HG03103 (cell line): Measurements from ENCODE around the gene B9D2.
"Not testable (repeated sequence)": the region's sequence is repeated elsewhere in the genome, so short reads cannot be mapped to it uniquely, and the experiment has no call there.

Source experiments
- ATAC-seq: cut with Tn5 transposase; IDR thresholded peaks from one replicate; pipeline ENCODE4 v1.9.1; 2021; ENCODE audit warnings: low read depth; ENCODE audit not compliant: unreplicated experiment

B9D2 gene

DNA sequence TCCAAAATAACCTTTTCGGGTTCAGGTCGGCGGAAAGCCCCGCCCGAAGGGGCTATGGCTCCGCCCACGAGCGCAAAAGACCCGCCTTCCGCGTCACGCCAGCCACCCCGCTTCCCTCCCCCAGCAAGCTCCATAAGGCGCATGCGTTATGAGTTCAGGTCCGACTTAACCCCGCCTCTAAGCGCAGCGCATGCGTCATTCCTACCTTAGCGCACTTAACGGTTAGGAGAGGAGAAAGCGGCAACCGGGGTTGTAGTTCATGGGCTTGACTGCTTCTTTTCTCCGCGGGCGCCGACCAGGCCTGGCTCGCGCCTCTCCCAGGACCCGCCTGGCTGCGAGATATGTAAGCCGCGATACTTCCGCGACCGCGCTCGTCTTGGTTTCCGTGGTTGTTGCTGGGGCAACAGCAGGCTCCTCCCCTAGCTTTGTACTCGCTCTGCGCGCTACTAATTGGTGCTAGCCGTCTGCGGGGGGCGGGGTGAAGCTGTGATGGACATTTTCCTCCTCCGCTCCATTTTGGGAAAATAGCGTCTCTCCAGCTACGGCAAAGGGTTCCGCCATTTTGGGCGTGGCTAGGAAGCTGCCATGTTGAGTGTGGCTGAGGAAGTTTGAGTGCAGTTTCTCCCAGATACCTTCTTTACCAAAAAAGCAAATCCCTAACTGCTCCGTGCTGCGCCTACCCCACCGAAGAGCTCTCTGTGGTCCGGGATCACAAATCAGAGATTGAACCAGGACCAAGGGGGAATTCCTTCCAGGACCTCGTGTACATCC, at the start of gene B9D2:
B9D2 (minus strand) TSS at position 397 of the 771 bp plus-strand sequence. CDS start 630 bp downstream, outside the sequence.
- ATAC-seq: peak; percentile 76

DNA sequence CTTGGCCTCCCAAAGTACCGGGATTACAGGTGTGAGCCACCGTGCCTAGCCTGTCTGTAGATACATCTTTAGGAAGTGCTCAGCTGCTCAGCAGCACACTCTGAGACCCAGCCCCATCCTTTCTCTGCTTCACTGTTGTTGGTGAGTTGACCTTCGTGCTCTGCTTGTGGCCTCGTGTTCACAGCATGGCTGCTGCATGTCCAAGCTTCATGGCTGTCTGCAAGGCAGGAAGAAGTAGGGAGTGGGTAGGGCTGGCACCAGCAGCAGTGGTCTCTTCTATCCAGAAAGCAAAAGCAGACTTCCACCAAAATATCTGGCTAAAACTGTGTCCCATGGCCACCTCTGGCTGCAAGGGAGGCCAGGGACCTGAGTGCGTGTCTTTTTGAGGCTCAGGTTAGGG, 49.0 kb upstream of the B9D2 start:
- no peak for ATAC-seq

DNA sequence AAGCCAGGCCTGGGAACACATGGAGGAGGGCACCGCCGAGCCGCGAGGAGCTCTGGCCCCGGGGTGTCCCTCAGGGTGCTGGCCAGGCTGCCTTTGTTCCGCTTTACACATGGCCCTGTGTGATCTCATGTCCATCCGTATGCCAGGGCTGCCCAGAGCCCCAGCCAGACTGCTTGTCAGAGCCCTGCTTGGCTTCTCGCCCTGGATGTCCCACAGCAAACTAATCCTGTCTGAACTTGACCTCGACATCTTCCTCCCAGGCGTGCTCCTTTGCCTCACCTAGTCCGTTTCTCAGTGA, 48.0 kb upstream of the B9D2 start:
- no peak for ATAC-seq

DNA sequence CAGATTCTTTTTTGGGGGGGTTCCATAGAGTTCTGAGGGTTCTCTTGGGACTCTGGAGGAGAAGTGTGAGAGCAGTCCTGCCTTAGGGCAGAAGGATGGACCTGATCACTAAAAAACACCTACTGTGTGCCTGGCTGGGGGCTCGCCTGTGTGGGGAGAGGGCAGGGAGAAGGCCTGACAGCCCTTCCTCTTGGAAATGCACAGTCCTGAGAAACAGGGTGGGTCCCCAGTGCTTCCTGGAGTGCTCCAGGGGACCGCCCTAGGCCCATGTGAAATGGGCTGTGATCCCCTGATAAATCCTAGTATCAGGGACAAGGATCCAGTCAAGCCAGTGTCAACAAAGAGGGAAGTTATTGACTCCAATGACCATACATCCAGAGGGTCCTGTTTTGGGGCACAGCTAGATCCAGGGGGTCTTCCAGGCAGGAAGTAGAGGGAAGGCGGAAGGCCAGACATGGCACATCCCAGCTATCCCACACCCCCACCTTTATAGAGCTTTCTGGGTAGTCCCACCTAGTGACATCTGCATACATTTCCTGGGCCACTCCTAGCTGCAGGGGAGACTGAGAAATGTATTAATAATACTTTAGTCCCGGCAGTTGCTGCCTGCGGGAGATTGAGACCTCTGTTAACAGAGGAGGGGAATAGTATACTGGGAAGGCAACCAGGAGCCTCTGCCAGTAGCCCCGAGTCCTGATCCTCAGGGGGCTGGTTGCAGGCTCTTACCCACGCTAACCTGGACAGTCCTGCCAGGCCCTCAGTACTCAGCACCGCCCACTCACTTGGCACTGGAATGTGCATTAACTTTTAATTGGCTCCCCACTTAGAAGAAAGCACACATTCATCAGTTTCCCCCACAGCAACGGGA, 47.4 kb upstream of the B9D2 start:
- no peak for ATAC-seq

GRCh38 chr19:41410336-41411054, 46.5 kb upstream of the B9D2 start:
- ATAC-seq: no peak

GRCh38 chr19:41409288-41409687, 45.3 kb upstream of the B9D2 start:
- ATAC-seq: no peak

- ATAC-seq: not testable (repeated sequence)
Observed at GRCh38 chr19:41408846-41409245, 44.9 kb upstream of the B9D2 start.

- no peak for ATAC-seq
Observed at GRCh38 chr19:41408256-41408655, 44.3 kb upstream of the B9D2 start.

DNA sequence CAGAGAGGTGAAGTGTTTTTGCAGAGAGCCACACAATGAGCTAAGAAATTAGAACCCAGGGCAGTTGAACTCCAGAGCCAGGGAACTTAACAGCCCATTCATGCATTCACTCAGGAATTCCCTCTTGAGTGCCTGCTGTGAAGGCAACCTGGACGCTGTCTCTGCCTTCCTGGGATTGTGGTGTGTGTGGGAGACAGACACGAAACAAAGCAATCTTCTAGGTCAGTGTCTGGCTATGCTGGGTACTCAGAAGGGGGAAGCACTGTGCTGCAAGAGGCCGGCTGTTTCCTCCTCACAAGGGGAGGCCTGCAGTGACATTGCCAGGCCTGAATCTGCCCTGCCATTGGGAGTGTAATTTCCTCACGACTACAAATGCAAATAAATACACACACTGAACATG, 43.3 kb upstream of the B9D2 start:
- ATAC-seq: no peak

DNA sequence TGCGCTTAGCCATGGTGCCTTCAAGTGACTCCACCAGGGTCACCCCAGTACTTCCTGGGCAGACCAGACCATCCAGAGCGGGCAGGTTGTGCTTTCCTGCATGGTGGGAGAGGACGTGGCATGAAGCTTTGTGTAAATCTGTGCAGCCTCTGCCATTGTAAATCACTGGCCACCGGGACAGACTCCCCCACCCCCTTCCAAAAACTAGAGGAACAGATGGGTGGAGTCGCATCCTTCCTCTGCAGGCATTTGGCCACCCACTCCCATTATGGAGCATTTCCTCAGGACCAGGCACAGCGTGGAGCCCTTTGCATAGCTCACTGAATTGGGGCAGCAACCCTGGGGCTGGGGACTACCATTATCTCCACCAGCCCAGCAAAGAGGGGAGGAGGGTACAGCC, 41.8 kb upstream of the B9D2 start:
- no peak for ATAC-seq

- no peak for ATAC-seq
Observed at GRCh38 chr19:41403181-41403970, 39.4 kb upstream of the B9D2 start.

- no peak for ATAC-seq
Observed at GRCh38 chr19:41402010-41402409, 38.1 kb upstream of the B9D2 start.

- ATAC-seq: no peak
Observed at GRCh38 chr19:41401483-41401882, 37.5 kb upstream of the B9D2 start.

GRCh38 chr19:41399525-41399924, 35.6 kb upstream of the B9D2 start:
- ATAC-seq: no peak

GRCh38 chr19:41399091-41399490, 35.1 kb upstream of the B9D2 start:
- ATAC-seq: no peak

GRCh38 chr19:41398598-41398997, 34.6 kb upstream of the B9D2 start:
- no peak for ATAC-seq

DNA sequence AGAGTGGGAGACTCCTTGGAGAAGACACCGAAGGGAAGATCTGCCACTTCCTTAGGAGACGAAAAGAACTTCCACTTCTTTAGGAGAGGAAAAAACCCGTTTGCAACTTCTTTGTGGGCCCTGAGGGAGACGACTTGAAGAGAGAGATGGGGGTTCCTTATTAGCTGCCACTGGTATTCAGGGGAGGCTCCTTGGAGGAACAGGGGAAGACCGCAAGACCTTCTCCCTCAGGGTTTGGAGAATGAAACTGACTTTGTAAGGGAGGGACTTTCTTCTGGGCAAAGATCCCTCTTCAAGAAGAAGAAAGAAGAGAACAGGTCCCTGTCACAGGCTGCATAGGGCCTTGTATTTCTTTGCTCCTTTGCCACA, 34.1 kb upstream of the B9D2 start:
- no peak for ATAC-seq

GRCh38 chr19:41397086-41398049, 33.4 kb upstream of the B9D2 start, which contains the start of the genes BCKDHA and EXOSC5:
TSS of gene BCKDHA (plus strand) at chr19:41397818. CDS start at chr19:41397828, 10 bp downstream.
TSS of gene EXOSC5 (minus strand) at chr19:41397359. CDS start at chr19:41397328, 31 bp downstream.
- ATAC-seq: peak; percentile 84

GRCh38 chr19:41395355-41395754, 31.4 kb upstream of the B9D2 start:
- ATAC-seq: no peak
